H7 (cell line): ENCODE measurements around the gene NPY5R. TPM values are rescaled to one million over a fixed set of nuclear protein-coding genes. Genes with fewer than 3 reads are reported as not detected.

Source experiments
- DNase-seq: peaks from one replicate; pipeline ENCODE4 v3.0.0; 2012
- H3K27me3 ChIP-seq: 2 replicates; pipeline ENCODE4 v1.6.0; 2011; ENCODE audit warnings: mild to moderate bottlenecking, low read length; ENCODE audit not compliant: control insufficient read depth, insufficient read depth
- H3K36me3 ChIP-seq: replicated peaks from 2 replicates; pipeline ENCODE4 v1.5.1; 2011; ENCODE audit warnings: low read length; ENCODE audit not compliant: control insufficient read depth, insufficient read depth
- H3K4me3 ChIP-seq: 2 replicates; pipeline ENCODE4 v1.5.1; 2011; ENCODE audit warnings: low read depth, mild to moderate bottlenecking, control low read depth, low read length, moderate library complexity; ENCODE audit not compliant: insufficient read depth
- total RNA-seq: library from RNA; depleted of rRNA; stranded (reverse); fragments of >200 nt; shearing (Covaris generic); gene quantifications from 2 replicates; pipeline ENCODE4 v1.2.3, GENCODE V29; 2014

NPY5R gene
- total RNA-seq, 1 experiment from 2014 or later: 0.83 TPM

DNA sequence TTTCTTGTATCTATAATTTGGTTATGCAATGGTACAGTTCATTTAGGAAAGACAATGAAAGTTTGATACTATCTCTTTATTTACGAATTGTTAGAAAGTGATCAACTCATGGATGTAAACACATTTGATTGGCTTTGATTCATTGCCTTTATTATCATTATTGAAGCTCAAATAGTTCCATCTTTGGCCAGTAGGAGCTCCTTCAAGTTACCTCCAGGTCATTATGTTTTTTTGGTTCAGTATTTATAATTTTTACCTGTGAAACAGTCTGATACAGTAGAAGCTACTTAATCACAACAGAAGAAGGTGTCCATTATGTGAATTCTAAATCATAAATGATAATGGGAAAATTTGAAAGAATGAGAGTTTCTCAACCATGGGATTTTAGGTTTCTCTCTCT is 12.4 kb downstream of the NPY5R start:
- DNase-seq: no peak
- no peaks in the 10 kb centered on the region for H3K36me3 ChIP-seq
- no peaks in the 10 kb centered on the region for H3K27me3 ChIP-seq
- H3K4me3 ChIP-seq: no peak overlapping the region

- Histone ChIP-seq H3K36me3 (no peaks in the 10 kb centered on the region), H3K27me3 (no peaks in the 10 kb centered on the region), H3K4me3 (no peak overlapping the region)
- no peak for DNase-seq
Measured at GRCh38 chr4:163367651-163368050, 24.0 kb downstream of the NPY5R start.

- no peaks in the 10 kb centered on the region for H3K36me3 ChIP-seq
- H3K4me3 ChIP-seq: no peak overlapping the region
- no peaks in the 10 kb centered on the region for H3K27me3 ChIP-seq
- DNase-seq: no peak
Measured at GRCh38 chr4:163372029-163372428, 28.3 kb downstream of the NPY5R start.

GRCh38 chr4:163378661-163379060 is 35.0 kb downstream of the NPY5R start:
- DNase-seq: no peak
- no peaks in the 10 kb centered on the region for H3K27me3 ChIP-seq
- H3K36me3 ChIP-seq: no peaks in the 10 kb centered on the region
- no peak overlapping the region for H3K4me3 ChIP-seq

- no peak for DNase-seq
- no peaks in the 10 kb centered on the region for H3K36me3 ChIP-seq
- no peaks in the 10 kb centered on the region for H3K27me3 ChIP-seq
- no peak overlapping the region for H3K4me3 ChIP-seq
Measured at GRCh38 chr4:163380703-163381102, 37.0 kb downstream of the NPY5R start.

- Histone ChIP-seq H3K36me3 (no peaks in the 10 kb centered on the region), H3K4me3 (no peak overlapping the region), H3K27me3 (no peaks in the 10 kb centered on the region)
- no peak for DNase-seq
Measured at GRCh38 chr4:163382178-163382869, 38.6 kb downstream of the NPY5R start.

DNA sequence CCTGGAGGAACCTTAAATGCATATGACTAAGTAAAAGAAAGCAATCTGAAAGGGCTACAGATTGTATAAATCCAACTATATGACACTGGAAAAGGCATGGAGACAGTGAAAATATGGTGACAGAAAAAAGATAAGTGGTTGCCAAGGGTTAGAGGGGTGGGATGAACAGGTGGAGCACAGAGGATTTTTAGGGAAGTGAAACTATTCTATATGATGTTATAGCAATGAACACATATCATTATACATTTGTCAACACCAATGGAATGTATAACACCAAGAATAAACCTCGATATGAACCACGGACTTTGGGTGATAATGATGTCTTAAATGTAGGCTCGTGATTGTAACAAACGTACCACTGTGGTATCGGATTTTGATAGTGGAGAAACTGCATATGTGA is 40.7 kb downstream of the NPY5R start:
- Histone ChIP-seq H3K4me3 (no peak overlapping the region), H3K27me3 (no peaks in the 10 kb centered on the region), H3K36me3 (no peaks in the 10 kb centered on the region)
- no peak for DNase-seq

- H3K4me3 ChIP-seq: no peak overlapping the region
- no peaks in the 10 kb centered on the region for H3K27me3 ChIP-seq
- no peak for DNase-seq
- no peaks in the 10 kb centered on the region for H3K36me3 ChIP-seq
Measured at GRCh38 chr4:163384926-163385325, 41.2 kb downstream of the NPY5R start.

DNA sequence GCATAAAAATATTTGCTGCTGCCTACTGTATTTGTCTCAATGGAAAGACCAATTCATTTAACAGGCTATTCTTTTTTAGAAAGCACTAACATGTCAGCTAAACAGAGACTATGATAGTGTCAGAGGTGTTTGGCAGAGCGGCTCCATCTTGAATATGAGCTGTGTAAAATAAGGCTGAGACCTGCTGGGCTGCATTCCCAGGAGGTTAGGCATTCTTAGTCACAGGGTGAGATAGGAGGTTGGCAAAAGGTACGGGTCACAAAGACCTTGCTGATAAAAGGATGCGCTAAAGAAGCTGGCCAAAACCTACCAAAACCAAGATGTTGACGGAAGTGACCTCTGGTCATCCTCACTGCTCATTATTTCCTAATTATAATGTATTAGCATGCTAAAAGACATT is 41.8 kb downstream of the NPY5R start:
- no peaks in the 10 kb centered on the region for H3K27me3 ChIP-seq
- no peak overlapping the region for H3K4me3 ChIP-seq
- H3K36me3 ChIP-seq: no peaks in the 10 kb centered on the region
- DNase-seq: no peak

- no peak overlapping the region for H3K4me3 ChIP-seq
- no peak for DNase-seq
- no peaks in the 10 kb centered on the region for H3K36me3 ChIP-seq
- H3K27me3 ChIP-seq: no peaks in the 10 kb centered on the region
Measured at GRCh38 chr4:163391756-163392155, 48.1 kb downstream of the NPY5R start.

- no peak overlapping the region for H3K4me3 ChIP-seq
- no peaks in the 10 kb centered on the region for H3K27me3 ChIP-seq
- H3K36me3 ChIP-seq: no peaks in the 10 kb centered on the region
- DNase-seq: no peak
Measured at GRCh38 chr4:163392328-163392727, 48.6 kb downstream of the NPY5R start.

- DNase-seq: no peak
- Histone ChIP-seq H3K36me3 (no peaks in the 10 kb centered on the region), H3K4me3 (no peak overlapping the region), H3K27me3 (no peaks in the 10 kb centered on the region)
Measured at GRCh38 chr4:163393471-163393870, 49.8 kb downstream of the NPY5R start.

GRCh38 chr4:163395055-163395454 is 51.4 kb downstream of the NPY5R start:
- no peak overlapping the region for H3K4me3 ChIP-seq
- H3K27me3 ChIP-seq: no peaks in the 10 kb centered on the region
- DNase-seq: no peak
- no peaks in the 10 kb centered on the region for H3K36me3 ChIP-seq

DNA sequence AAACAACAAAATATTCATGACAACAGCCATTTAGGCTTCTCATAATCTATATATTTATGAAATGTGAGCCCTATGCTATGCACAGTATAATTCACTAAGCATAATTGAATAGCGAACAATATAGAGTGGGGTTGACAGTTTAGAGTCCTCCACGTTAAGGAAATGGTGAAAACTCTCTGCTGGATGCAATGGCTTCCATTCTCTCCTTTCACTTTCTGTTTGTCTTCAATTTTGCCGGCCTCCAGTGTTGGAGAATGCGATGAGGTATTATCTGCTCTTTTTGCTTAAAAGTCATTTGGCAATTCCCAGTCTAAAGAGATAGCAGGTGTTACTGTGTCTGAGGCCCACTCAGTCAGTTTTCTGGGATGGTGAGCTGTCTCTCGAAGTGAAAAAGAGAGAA is 52.1 kb downstream of the NPY5R start:
- no peak overlapping the region for H3K4me3 ChIP-seq
- no peaks in the 10 kb centered on the region for H3K27me3 ChIP-seq
- no peaks in the 10 kb centered on the region for H3K36me3 ChIP-seq
- no peak for DNase-seq

GRCh38 chr4:163398238-163398637 is 54.5 kb downstream of the NPY5R start:
- no peak overlapping the region for H3K4me3 ChIP-seq
- H3K27me3 ChIP-seq: no peaks in the 10 kb centered on the region
- H3K36me3 ChIP-seq: no peaks in the 10 kb centered on the region
- no peak for DNase-seq

GRCh38 chr4:163400911-163401310 is 57.2 kb downstream of the NPY5R start:
- no peaks in the 10 kb centered on the region for H3K27me3 ChIP-seq
- no peak overlapping the region for H3K4me3 ChIP-seq
- no peaks in the 10 kb centered on the region for H3K36me3 ChIP-seq
- no peak for DNase-seq
